GM19397 (cell line): ENCODE measurements around the gene SRCIN1.

Experiments
- ATAC-seq: cut with Tn5 transposase; IDR thresholded peaks from one replicate; pipeline ENCODE4 v1.9.1; 2021; ENCODE audit warnings: mild to moderate bottlenecking, moderate library complexity; ENCODE audit not compliant: unreplicated experiment

Gene SRCIN1

GRCh38 chr17:38566666-38567031, 39.1 kb downstream of the SRCIN1 start:
- no peak for ATAC-seq

DNA sequence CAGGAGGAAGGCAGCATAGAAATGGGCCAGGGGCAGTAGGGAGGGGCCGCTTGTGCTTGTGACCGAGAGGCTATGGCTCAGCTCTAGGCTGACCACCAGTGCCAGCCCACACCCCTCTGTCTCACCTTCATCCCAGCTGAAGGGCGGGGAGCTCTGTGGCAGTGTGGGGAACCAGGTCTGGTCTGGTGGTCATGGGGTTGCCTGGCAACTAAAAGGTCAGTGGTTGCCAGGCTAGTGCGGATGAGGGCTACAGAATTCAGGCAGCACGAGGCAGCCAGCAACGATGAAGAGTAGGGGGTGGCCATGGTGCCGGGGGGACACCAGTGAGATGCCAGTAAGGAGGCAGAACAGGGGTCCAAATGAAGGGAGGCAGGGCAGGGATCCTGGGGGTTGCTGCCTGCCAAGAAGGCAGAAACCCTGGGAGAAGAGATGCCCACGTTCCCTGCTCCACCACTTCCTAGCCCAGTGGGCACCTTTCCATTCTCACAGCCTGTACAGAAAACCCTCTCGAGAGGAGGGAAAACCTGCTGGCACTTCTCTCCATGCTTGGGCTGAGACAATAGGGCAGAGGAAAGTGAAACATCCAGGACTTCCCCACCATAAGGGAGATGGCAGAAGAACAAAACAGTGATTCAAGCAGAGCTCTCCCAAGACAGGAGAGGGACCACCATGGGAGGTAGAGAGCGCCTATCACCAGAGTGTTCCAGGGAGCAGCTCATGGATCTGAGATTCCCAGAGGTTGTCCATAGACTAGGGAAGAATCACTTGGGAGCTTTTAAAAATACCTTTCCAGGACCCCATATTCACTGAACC, 39.7 kb downstream of the SRCIN1 start:
- no peak for ATAC-seq

DNA sequence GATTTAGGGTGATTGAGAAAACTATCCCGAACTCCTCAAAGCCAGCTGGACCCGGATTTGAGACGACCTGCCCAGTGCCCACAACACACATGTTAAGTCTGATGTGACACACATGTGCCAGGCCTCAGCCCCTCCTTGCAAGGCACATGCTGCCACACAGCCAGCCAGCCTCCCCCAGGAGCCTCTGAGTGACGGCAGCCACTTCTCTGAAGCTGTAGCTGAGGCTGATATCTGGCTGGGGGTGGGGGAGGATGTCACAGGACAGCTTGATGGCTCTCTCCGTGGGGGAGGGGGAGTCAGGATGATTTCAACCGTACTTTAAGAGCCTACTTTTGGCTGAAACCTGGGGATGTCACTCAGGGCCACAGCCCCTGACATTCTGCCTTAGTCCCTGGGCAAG, 40.9 kb downstream of the SRCIN1 start:
- ATAC-seq = no peak

DNA sequence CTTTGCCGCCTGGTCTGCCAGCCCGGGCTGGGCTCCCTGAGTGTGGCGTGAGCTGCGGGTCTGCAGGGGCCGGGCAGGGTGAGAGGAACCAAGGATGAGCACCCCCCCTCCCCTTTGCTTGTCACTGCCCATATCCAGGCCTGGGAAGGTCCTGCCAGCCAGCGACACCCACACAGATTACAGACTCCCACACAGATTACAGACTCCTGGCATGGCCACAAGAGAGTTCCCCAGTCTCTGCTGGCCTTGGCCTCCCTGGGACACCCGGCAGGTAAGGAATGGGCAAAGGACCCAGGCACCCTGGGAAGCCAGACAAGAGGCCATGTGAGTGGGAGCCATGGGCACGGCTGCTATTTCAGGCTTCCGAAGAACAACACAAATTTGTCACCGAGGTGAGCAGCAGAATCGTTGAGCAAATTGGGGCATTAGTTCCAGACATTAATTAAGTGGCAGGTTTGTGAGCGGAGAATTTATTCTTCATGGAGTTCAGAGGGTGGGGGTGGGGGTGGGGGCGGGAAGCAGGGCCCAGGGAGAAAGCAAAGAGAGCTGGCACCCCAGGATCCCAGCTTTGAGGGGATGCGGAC, 41.4 kb downstream of the SRCIN1 start:
- ATAC-seq = no peak

DNA sequence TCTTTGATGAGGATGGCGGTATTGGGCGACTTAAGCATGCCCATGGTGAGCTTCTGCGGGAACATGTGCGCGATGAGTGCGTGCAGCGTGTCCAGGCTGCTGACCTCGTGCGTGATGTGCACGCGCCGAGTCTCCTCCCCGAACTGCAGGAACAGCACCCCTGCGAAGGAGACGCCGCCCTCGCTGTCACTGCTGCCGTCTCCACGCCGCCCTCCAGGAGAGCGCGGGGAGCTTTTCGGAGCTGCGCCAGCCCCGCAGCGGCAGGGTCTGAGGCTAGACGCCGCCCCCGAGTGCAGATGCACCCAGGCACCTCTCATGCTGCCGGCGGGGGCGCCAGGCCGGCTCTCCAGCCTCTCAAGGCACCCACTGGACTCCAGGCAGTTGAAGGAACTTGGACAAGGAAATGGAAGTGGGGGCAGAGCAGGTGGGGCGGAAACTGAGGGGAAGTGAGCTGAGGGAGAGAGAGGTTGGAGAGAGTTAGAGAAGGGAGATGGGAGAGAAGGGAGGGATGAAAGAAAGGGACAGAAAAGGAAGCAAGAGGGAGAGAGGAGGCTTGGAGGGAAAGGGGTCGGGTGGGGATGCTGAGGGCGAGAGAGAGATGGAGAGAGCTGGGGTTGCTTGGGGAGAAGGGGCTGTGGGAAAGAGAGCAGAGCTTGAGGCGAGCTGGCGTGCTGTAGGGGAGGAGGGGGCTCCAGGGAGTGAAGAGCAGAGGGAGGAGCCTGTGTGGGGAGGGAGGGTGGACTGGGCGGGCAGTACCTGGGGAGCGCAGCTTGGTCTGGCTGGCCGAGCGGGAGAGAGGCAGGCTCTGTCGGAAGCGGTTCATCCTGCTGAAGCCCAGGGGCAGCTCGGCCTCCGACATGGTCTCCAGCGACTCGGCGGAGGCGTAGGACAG, 42.1 kb downstream of the SRCIN1 start:
- ATAC-seq = no peak

GRCh38 chr17:38562903-38563302, 42.8 kb downstream of the SRCIN1 start:
- no peak for ATAC-seq

GRCh38 chr17:38562215-38562569, 43.6 kb downstream of the SRCIN1 start:
- ATAC-seq = no peak

DNA sequence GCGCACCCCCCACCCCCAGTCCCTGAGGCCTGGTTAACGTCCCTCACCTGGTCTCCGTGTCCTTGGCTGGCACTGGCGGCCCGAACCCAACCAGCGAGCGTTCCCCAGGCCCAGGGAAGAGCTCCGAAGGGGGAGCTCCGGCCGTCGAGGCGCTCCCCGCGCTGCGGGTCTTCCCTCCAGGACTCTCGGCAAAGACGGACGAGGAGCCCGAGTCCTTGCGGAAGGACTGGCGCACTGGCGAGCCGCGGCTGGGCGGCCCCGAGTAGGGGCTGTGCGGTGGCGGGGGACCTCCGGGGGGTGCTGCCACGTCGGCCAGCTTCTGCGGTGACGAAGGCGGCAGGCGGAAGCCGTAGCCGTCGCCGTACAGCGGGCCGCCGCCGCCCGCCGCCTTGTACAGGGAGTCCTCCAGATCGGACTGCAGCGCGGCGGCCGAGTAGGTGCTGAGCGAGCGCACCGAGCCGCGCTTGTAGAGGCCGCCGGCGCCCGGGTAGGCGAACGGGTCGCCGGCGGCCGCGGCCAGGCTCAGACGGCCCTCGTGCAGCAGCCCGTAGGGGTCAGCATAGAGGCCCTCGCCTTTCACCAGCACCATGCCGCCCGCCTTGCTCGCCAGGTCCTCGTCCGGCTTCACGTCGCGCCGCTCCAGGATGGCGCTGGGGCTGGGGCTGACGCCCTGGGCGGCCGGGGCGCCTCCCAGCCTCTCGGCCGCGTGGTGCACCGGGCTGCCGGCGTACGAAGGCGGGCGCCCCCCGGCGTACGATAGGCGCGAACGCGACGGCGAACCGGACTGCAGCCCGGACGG, 44.1 kb downstream of the SRCIN1 start:
- no peak for ATAC-seq

DNA sequence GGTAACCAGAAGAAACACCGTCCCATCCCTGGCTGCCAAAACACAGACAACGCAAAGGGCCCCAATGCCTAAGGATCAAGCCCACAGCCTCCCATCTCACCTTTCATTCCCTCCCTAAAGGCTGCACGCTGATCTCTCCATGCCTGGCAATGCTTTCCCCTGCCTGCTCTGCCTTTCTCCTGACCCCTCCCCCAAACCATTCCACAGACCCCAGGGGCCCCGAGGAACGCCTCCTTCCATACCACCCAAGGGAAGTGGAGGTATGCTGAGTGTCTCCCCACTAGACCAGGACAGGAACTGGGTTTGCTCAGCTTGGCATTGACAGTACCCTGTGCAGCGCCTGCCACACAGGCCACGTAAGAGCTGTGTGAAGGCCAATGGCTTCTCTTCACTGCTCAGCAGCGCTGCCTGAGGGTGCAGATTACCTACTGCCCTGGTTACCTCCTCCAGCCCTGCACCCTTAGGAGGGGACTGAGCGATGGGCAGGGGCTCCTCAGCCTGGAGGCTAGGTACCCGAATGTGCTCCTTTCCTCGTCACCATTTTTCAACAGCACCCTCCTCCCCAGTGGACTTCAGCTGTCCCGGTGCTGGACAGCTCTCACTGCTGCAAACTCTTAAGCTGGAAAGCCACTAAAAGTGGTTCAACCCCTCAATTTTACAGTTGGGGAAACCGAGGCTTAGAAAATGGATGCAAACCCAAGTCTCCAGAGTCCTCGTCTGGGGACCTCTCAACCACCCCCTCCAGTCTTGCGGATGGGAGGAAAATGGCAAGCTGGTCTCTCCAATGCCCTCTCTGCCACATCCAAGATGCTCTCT, 45.0 kb downstream of the SRCIN1 start:
- ATAC-seq = no peak

DNA sequence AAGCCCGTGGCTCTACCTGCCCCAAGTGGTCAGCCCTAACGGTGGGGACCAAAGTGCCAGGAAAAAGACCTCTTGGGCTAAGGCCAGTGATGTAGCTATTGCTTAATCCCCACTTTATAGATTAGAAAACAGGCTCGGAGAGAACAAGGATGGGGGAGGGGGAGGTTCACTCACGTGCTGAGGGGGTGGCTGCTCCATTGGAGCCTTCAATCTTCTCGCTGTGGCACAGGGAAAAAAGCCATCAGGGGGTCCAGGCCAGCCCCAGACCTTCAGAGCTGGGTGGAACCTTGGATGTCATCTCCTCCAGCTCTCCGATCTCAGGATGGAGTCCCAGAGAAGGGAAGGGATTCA, 45.9 kb downstream of the SRCIN1 start:
- no peak for ATAC-seq

GRCh38 chr17:38559051-38559879, 46.5 kb downstream of the SRCIN1 start:
- ATAC-seq = peak; percentile 64

- ATAC-seq = no peak
Measured at GRCh38 chr17:38558728-38559050, 47.1 kb downstream of the SRCIN1 start.

DNA sequence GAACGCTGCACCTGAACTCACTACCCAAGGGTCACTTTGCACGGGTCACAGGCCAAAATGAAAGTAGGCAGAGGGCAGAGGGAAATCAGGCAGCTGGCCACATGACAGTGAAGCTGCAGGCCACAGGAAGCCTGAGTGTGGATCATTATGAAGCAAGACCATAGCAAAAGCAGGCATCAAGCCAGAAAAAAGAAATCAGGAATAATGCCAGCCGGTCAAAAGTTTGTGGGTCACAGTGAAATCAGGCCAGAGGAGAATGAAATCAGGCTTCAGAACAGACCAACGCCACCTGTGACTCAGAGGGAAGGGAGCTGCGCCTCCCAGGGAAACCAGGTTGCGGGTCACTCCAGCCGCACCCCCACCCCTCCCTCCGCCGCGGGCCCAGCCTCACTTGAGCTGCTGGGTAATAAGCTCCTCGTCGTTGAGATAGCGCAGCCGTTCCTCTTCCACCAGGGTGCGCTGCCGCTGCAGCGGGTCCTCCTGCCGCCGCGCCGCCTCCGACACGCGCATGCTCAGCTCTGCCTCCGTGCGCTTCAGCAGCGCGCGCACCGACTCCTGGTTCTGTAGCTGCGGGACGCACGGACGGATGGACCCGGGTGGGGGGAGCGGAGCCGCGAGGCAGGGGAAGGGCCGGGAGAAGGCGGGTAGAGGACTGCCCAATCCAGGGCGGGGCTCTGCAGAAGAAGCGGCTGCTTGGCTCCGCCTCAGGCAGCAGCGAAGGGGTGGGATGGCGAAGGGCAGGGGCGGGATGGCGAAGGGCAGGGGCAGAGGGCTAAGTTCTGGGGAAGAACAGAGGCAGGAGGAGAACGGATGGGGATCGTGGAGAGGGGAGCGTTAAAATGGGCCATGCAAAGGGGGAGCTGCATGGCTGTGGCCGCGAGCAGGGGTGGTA, 47.7 kb downstream of the SRCIN1 start:
- ATAC-seq = peak; percentile 63

GRCh38 chr17:38557396-38557795, 48.4 kb downstream of the SRCIN1 start:
- ATAC-seq = no peak

DNA sequence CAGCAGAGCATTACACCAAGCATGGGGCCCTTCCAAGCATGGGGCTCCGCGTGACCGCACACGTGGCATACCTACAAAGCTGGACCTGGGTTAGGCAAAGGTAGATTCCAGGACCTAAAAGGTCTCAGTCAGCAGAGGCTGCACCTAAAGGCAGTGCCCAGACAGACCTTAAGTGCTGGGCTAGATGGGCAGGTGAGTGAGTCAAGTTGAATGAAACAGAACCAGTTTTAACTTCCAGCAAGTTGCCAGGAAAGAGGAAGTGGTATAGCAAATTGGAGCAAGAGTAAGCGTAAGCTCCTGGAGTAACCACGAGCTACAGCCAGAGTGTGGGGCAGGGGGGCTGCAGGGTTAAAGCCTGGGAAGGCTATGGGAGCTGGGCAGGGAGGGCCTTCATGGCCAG, 49.5 kb downstream of the SRCIN1 start:
- ATAC-seq = no peak

DNA sequence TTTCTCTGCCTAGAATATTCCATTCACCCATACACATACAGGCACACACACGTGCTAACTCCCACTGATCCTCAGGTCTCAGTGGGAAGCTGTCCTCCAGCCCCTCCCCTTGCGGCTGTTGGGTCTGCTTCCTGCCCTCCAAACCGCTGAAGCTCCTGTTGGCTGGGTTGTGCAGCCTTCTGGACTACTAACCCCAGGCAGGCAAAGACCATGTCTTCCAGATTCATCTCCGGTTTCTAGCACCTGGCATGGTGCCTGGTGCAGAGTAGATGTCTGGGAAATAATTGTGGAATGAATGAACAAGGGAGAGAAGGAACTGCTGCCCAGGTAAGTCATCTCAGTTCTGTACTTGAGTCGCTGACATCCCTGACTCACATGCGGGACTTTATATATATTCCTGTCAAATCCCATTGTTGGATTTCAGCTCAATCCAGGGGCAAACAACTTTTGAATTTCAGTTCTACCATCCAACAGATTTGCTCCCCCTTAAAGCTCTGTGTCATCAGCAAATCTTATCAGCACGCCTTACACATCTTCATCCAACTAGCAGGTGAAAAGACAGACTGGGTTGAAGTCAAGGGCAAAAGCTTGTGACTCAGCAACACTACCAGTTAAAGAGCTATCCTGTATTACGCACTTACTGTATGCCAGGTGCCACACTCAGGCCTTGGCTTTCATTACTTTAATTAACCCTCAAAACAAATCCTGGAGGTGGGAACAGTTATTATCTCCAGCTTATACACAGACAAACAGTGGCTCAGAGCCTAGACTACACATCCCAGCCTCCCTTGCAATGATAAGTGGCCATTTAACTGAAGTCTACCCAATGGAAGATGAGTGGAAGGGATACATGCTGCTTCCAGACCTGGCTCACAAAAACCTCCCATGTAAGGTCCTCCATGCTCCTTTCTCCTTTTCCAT, 51.1 kb downstream of the SRCIN1 start:
- ATAC-seq = no peak

GRCh38 chr17:38552343-38552742, 53.4 kb downstream of the SRCIN1 start:
- no peak for ATAC-seq

DNA sequence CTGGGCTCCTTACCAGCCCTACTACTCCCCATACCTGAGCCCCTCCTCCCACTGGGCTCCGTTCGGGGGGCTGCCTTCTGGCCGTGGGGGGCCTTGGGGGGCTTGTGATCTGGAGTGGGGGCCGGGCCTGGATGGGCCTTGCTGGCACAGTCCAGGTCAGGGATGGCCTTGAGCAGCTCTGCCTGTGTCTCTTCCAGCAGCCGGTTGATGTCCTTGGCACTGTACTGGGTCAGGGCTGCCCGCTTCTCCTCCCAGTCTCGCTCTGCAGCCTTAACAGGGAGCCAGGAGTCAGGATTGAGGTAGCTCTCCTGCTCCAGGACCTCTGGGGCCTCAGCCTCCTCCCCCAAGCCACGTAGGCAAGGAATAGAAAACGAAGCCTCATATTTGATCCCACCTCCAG, 54.6 kb downstream of the SRCIN1 start:
- no peak for ATAC-seq
